Stimulated activated CD4-positive, alpha-beta T cell treated with anti-CD3 and anti-CD28 coated beads, Interleukin-15, amount 100 ng/mL, for 48 hours (primary cell): Measurements from ENCODE around the gene CPLX1.
"Not testable (repeated sequence)": the region's sequence is repeated elsewhere in the genome, so short reads cannot be mapped to it uniquely, and the experiment has no call there.

Experiments used
- DNase-seq, 2 donors: peaks; one replicate each; pipeline ENCODE4 v3.0.0-alpha.2; 2020; ENCODE audit warnings: low read depth in 2 of 2

Gene CPLX1

GRCh38 chr4:777520-778262, 48.2 kb downstream of the CPLX1 start:
- DNase-seq: no peak

- DNase-seq: no peak
Measured at GRCh38 chr4:776743-777441, 49.0 kb downstream of the CPLX1 start.

GRCh38 chr4:775485-775884, 50.4 kb downstream of the CPLX1 start:
- DNase-seq: not testable (repeated sequence)

GRCh38 chr4:774419-775092, 51.4 kb downstream of the CPLX1 start:
- DNase-seq: not testable (repeated sequence)

- DNase-seq: no peak
Measured at GRCh38 chr4:773214-773613, 52.7 kb downstream of the CPLX1 start.

GRCh38 chr4:772776-773175, 53.2 kb downstream of the CPLX1 start:
- no peak for DNase-seq

GRCh38 chr4:772118-772517, 53.8 kb downstream of the CPLX1 start:
- no peak for DNase-seq

- DNase-seq: no peak
Measured at GRCh38 chr4:771464-771863, 54.5 kb downstream of the CPLX1 start.

GRCh38 chr4:770022-770421, 55.9 kb downstream of the CPLX1 start:
- no peak for DNase-seq

- DNase-seq: no peak
Measured at GRCh38 chr4:769511-769910, 56.4 kb downstream of the CPLX1 start.

- DNase-seq: no peak
Measured at GRCh38 chr4:768995-769394, 56.9 kb downstream of the CPLX1 start.

GRCh38 chr4:768076-768475, 57.9 kb downstream of the CPLX1 start:
- DNase-seq: no peak

GRCh38 chr4:766559-767283, 59.2 kb downstream of the CPLX1 start:
- DNase-seq: no peak

GRCh38 chr4:766152-766515, 59.8 kb downstream of the CPLX1 start:
- DNase-seq: no peak

- no peak for DNase-seq
Measured at GRCh38 chr4:764405-765169, 61.3 kb downstream of the CPLX1 start.

GRCh38 chr4:763922-764321, 62.0 kb downstream of the CPLX1 start:
- no peak for DNase-seq

GRCh38 chr4:763191-763810, 62.6 kb downstream of the CPLX1 start:
- no peak for DNase-seq

GRCh38 chr4:762211-763190, 63.4 kb downstream of the CPLX1 start:
- no peak for DNase-seq

- no peak for DNase-seq
Measured at GRCh38 chr4:761739-762138, 64.2 kb downstream of the CPLX1 start.

GRCh38 chr4:761086-761485, 64.8 kb downstream of the CPLX1 start:
- no peak for DNase-seq
